HL-60/S4 (cell line): ENCODE results near the gene GNAT1.

Experiments
- in situ Hi-C: fragments of 300-500 bp; cut with MboI; formaldehyde crosslinking; loops from 2 replicates; pipeline ENCODE4 v1.14.3; 2022; ENCODE audit warnings: low sequenced_read_pairs

Gene GNAT1

GRCh38 chr3:50162034-50162883 is 29.2 kb upstream of the GNAT1 start:
- in situ Hi-C loops: no loop called here

- in situ Hi-C loops: no loop called here
Measured at GRCh38 chr3:50163572-50164455, 27.6 kb upstream of the GNAT1 start.

- in situ Hi-C loops: no loop called here
Measured at GRCh38 chr3:50164481-50164880, 26.9 kb upstream of the GNAT1 start.

GRCh38 chr3:50164984-50165909 is 26.2 kb upstream of the GNAT1 start:
- in situ Hi-C loops: no loop called here

- in situ Hi-C loops: no loop called here
Measured at GRCh38 chr3:50165910-50166538, 25.4 kb upstream of the GNAT1 start.

GRCh38 chr3:50166620-50167019 is 24.8 kb upstream of the GNAT1 start:
- in situ Hi-C loops: no loop called here

GRCh38 chr3:50167069-50167840 is 24.2 kb upstream of the GNAT1 start:
- in situ Hi-C loops: no loop called here

GRCh38 chr3:50167841-50168209 is 23.6 kb upstream of the GNAT1 start:
- in situ Hi-C loops: no loop called here

GRCh38 chr3:50168388-50168787 is 23.0 kb upstream of the GNAT1 start:
- in situ Hi-C loops: no loop called here

GRCh38 chr3:50168791-50169190 is 22.6 kb upstream of the GNAT1 start:
- in situ Hi-C loops: no loop called here

GRCh38 chr3:50169232-50169832 is 22.1 kb upstream of the GNAT1 start:
- in situ Hi-C loops: no loop called here

GRCh38 chr3:50169858-50170257 is 21.6 kb upstream of the GNAT1 start:
- in situ Hi-C loops: no loop called here

- in situ Hi-C loops: no loop called here
Measured at GRCh38 chr3:50170689-50171088, 20.7 kb upstream of the GNAT1 start.

GRCh38 chr3:50171540-50172301 is 19.7 kb upstream of the GNAT1 start:
- in situ Hi-C loops: no loop called here

GRCh38 chr3:50172626-50173220 is 18.7 kb upstream of the GNAT1 start:
- in situ Hi-C loops: no loop called here

- in situ Hi-C loops: no loop called here
Measured at GRCh38 chr3:50173685-50174516, 17.5 kb upstream of the GNAT1 start.

GRCh38 chr3:50174517-50174895 is 16.9 kb upstream of the GNAT1 start:
- in situ Hi-C loops: no loop called here
